ENCODE results near the gene LSM14B.
"Not testable (repeated sequence)": the region's sequence is repeated elsewhere in the genome, so short reads cannot be mapped to it uniquely, and the experiment has no call there.

The LSM14B gene

DNA sequence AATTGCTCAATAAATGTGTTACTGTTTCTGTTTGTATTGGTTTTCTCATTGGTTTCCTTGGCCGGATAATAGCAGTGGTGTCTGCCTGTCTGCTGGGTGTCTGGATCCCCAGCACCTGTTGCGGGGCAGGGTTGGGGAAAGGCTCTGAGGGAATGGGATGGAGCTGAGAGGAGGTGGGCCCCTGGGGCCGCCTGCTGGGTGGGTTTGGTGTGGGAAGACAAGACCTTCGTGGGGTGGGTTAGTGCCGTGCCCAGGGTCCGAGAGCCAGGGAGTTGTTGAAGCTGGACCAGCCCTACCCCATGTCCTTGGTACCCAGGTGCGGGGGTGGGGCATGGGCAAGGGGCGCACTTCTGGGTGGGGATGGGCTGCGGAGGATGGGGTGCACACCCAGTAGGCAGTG is 25.3 kb downstream of the LSM14B start:
- POLR2A ChIA-PET, result interaction anchor here (0.6 kb wide), 1 partner anchor 82 kb away, joined by 3 read pairs; the partner anchor contains the start of gene TAF4
- no peak for TF ChIP-seq CTCF (IDR thresholded peaks at IDR 0.05; ENCODE audit: control extremely low read depth, extremely low read depth, low read depth, missing control alignments)
- CTCF ChIA-PET, result interaction anchor here (1.0 kb wide), 1 partner anchor 10 kb away, joined by 3 read pairs; no protein-coding TSS in a partner anchor
- DNase-seq (ENCODE audit: extremely low spot score), result no peak

DNA sequence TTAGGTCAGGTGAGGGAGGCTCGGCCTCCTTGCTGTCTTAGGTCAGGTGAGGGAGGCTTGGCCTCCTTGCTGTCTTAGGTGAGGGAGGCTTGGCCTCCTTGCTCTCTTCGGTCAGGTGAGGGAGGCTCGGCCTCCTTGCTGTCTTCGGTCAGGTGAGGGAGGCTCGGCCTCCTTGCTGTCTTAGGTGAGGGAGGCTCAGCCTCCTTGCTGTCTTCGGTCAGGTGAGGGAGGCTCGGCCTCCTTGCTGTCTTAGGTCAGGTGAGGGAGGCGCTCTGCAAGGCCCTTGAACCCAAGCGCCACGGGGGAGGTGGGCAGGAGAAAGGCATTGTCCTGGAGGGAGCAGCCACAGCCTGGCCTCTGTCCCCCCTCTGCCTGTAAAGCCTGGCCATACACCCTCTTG is 26.1 kb downstream of the LSM14B start:
- POLR2A ChIA-PET, result interaction anchor here (0.6 kb wide), 1 partner anchor 83 kb away, joined by 3 read pairs; the partner anchor contains the start of gene TAF4
- CTCF ChIA-PET; DNase-seq (ENCODE audit: extremely low spot score): not testable (repeated sequence)

DNA sequence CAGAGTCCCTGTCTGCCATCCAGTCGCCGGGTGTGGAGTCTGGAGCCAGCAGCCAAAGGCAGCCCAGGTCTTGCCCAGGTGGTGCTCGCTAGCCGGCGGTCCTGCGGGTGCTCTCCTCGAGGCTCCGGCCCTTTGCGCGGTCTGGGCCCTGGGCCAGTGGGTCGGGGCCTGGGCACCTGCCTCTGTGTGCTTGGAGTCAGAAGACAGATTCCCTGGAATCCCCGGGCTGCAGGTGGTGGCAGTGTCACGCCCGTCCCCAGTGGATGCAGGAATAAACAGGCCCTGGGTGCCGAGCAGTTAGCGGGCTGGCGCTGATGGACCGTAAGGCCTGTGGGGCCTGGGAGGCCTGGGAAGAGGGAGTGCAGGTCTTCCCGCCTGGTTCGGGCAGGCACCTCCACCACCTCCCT is 26.6 kb downstream of the LSM14B start:
- no peak for DNase-seq (ENCODE audit: extremely low spot score)
- ChIA-PET CTCF (no interaction called here), POLR2A (no interaction called here)
- TF ChIP-seq CTCF (IDR thresholded peaks at IDR 0.05; ENCODE audit: control extremely low read depth, extremely low read depth, low read depth, missing control alignments), result no peak

DNA sequence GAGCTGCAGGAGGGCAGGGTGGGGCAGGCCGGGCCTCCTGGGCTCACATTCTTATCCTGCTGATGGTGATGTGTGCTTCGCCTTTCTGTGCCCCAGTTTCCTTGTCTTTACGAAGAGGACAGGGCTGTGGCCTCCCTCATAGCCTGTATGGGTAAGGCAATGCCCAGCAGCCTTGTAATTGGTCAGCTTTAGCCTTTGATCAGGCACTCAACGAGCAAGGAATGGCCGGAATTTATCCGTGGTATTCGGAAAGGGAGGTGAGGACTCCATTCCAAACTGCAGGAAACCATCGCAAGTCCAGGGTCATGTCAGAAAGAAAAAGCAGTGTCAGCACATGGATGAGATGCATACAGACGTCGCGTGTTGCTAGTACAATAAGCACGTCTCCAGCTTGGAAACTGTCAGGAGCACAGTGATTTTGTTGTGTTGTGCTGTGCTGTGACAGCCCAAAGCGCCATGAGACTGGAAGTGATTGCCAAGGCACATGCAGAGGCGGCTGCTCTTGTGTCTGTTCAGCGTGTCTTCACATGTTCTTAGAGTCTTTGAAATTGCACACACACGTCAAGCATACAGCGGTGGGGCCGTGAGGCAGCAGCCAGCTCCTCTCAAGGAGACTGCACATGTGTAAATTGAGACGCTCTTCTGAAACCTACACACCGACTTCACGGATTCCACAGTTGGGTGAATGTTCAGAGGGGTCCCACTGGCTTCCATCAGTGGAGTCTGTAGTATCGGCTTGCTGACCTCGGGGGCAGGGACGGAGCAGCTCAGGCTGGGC is 27.4 kb downstream of the LSM14B start:
- POLR2A ChIA-PET, result interaction anchor here (1.0 kb wide), 1 partner anchor 11 kb away, joined by 3 read pairs; no protein-coding TSS in a partner anchor
- CTCF ChIA-PET, result interaction anchor here (1.3 kb wide), 1 partner anchor 8 kb away, joined by 3 read pairs; no protein-coding TSS in a partner anchor
- DNase-seq (ENCODE audit: extremely low spot score), result no peak

GRCh38 chr20:62150310-62150575 is 28.0 kb downstream of the LSM14B start:
- ChIA-PET POLR2A (interaction anchor here (1.0 kb wide), 1 partner anchor 12 kb away, joined by 3 read pairs; no protein-coding TSS in a partner anchor), CTCF (interaction anchor here (1.3 kb wide), 1 partner anchor 9 kb away, joined by 3 read pairs; no protein-coding TSS in a partner anchor)
- TF ChIP-seq CTCF (IDR thresholded peaks at IDR 0.05; ENCODE audit: control extremely low read depth, extremely low read depth, low read depth, missing control alignments), result no peak
- DNase-seq (ENCODE audit: extremely low spot score), result no peak

More for the DNA sequence above, 27.4 kb downstream of the LSM14B start:
- TF ChIP-seq CTCF (IDR thresholded peaks at IDR 0.05; ENCODE audit: control extremely low read depth, extremely low read depth, low read depth, missing control alignments), result no peak

DNA sequence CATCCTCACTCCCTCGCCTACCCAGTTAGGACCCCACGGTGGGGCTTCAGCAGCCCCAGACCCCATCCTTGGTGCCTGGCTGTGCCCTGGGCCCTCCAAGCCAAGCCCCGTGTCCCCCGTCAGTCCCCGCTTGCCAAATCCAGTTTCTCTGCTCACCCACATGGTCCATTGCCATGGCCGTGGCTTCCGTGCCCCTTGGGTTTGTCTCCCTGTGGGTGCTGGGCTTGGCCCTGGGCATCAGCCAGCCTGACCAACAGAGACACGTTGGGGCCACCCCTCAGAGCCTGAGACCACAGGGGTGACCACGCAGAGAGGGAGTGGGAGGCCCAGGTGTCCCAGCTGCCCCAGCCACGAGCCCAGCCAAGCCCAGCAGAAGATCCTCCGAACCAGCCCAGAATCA is 28.9 kb downstream of the LSM14B start:
- DNase-seq (ENCODE audit: extremely low spot score), result no peak
- ChIA-PET POLR2A (interaction anchor here (0.6 kb wide), 1 partner anchor 236 kb away, joined by 5 read pairs; the partner anchor contains the start of gene RPS21), CTCF (no interaction called here)
- TF ChIP-seq CTCF (IDR thresholded peaks at IDR 0.05; ENCODE audit: control extremely low read depth, extremely low read depth, low read depth, missing control alignments), result no peak

GRCh38 chr20:62151835-62152364 is 29.6 kb downstream of the LSM14B start:
- TF ChIP-seq CTCF (IDR thresholded peaks at IDR 0.05; ENCODE audit: control extremely low read depth, extremely low read depth, low read depth, missing control alignments), result no peak
- DNase-seq (ENCODE audit: extremely low spot score), result no peak
- POLR2A ChIA-PET, result interaction anchor here (0.6 kb wide), 1 partner anchor 235 kb away, joined by 5 read pairs; the partner anchor contains the start of gene RPS21
- CTCF ChIA-PET, result no interaction called here

All from GM10248 (cell line).